Measurements from ENCODE around the gene IGFN1. TPM values are rescaled to one million over a fixed set of nuclear protein-coding genes. Genes with fewer than 3 reads are reported as not detected.
"Not testable (repeated sequence)": the region's sequence is repeated elsewhere in the genome, so short reads cannot be mapped to it uniquely, and the experiment has no call there.

The IGFN1 gene
- total RNA-seq, 2 donors from 2014 or later: not detected

- H3K27me3 ChIP-seq (replicated peaks; ENCODE audit: insufficient read depth): no peaks in the 10 kb centered on the region
- TF ChIP-seq CTCF (IDR thresholded peaks at IDR 0.05): no peak
- no peaks in the 10 kb centered on the region for H3K36me3 ChIP-seq
- H3K27ac ChIP-seq: no peak overlapping the region
- no peak for ATAC-seq (ENCODE audit: insufficient number of reproducible peaks, low FRiP score, low read depth)
- H3K4me3 ChIP-seq: no peak overlapping the region
- no peaks in the 10 kb centered on the region for H3K9me3 ChIP-seq
- peaks cover 9 to 18% of the 10 kb centered on the region in 2 donors for H3K4me1 ChIP-seq (ENCODE audit: control insufficient read depth in 1 of 2, low read depth in 2 of 2)
- DNase-seq (ENCODE audit: low spot score): no peak
Measured at GRCh38 chr1:201155354-201155753, 35.3 kb upstream of the IGFN1 start.

GRCh38 chr1:201156346-201156745, 34.3 kb upstream of the IGFN1 start:
- ATAC-seq (ENCODE audit: insufficient number of reproducible peaks, low FRiP score, low read depth): no peak
- Histone ChIP-seq H3K27ac (no peak overlapping the region), H3K9me3 (no peaks in the 10 kb centered on the region), H3K36me3 (no peaks in the 10 kb centered on the region), H3K4me1 (ENCODE audit: control insufficient read depth in 1 of 2, low read depth in 2 of 2) (peaks cover 9 to 18% of the 10 kb centered on the region in 2 donors), H3K4me3 (no peak overlapping the region), H3K27me3 (replicated peaks; ENCODE audit: insufficient read depth) (no peaks in the 10 kb centered on the region)
- no peak for TF ChIP-seq CTCF (IDR thresholded peaks at IDR 0.05)
- no peak for DNase-seq (ENCODE audit: low spot score)

GRCh38 chr1:201156819-201157218, 33.8 kb upstream of the IGFN1 start:
- no peaks in the 10 kb centered on the region for H3K27me3 ChIP-seq (replicated peaks; ENCODE audit: insufficient read depth)
- H3K27ac ChIP-seq: no peak overlapping the region
- no peak overlapping the region for H3K4me3 ChIP-seq
- no peak for DNase-seq (ENCODE audit: low spot score)
- ATAC-seq (ENCODE audit: insufficient number of reproducible peaks, low FRiP score, low read depth): no peak
- H3K36me3 ChIP-seq: no peaks in the 10 kb centered on the region
- no peaks in the 10 kb centered on the region for H3K9me3 ChIP-seq
- TF ChIP-seq CTCF (IDR thresholded peaks at IDR 0.05): no peak
- H3K4me1 ChIP-seq (ENCODE audit: control insufficient read depth in 1 of 2, low read depth in 2 of 2): peaks cover 9 to 18% of the 10 kb centered on the region in 2 donors

- peaks cover 9 to 13% of the 10 kb centered on the region in 2 donors for H3K4me1 ChIP-seq (ENCODE audit: control insufficient read depth in 1 of 2, low read depth in 2 of 2)
- no peak for ATAC-seq (ENCODE audit: insufficient number of reproducible peaks, low FRiP score, low read depth)
- no peaks in the 10 kb centered on the region for H3K36me3 ChIP-seq
- no peak overlapping the region for H3K27ac ChIP-seq
- H3K4me3 ChIP-seq: no peak overlapping the region
- H3K27me3 ChIP-seq (replicated peaks; ENCODE audit: insufficient read depth): no peaks in the 10 kb centered on the region
- no peak for TF ChIP-seq CTCF (IDR thresholded peaks at IDR 0.05)
- DNase-seq (ENCODE audit: low spot score): no peak
- H3K9me3 ChIP-seq: no peaks in the 10 kb centered on the region
Measured at GRCh38 chr1:201157949-201158348, 32.7 kb upstream of the IGFN1 start.

- ATAC-seq (ENCODE audit: insufficient number of reproducible peaks, low FRiP score, low read depth); DNase-seq (ENCODE audit: low spot score): not testable (repeated sequence)
Measured at GRCh38 chr1:201163036-201163435, 27.6 kb upstream of the IGFN1 start.

GRCh38 chr1:201163707-201164106, 26.9 kb upstream of the IGFN1 start:
- no peaks in the 10 kb centered on the region for H3K4me1 ChIP-seq (ENCODE audit: control insufficient read depth in 1 of 2, low read depth in 2 of 2)
- no peak overlapping the region for H3K4me3 ChIP-seq
- no peaks in the 10 kb centered on the region for H3K9me3 ChIP-seq
- H3K27ac ChIP-seq: no peak overlapping the region
- DNase-seq (ENCODE audit: low spot score) (no peak), ATAC-seq (ENCODE audit: insufficient number of reproducible peaks, low FRiP score, low read depth) (no peak)
- H3K36me3 ChIP-seq: no peaks in the 10 kb centered on the region
- no peak for TF ChIP-seq CTCF (IDR thresholded peaks at IDR 0.05)
- H3K27me3 ChIP-seq (replicated peaks; ENCODE audit: insufficient read depth): no peaks in the 10 kb centered on the region

More at GRCh38 chr1:201163036-201163435, 27.6 kb upstream of the IGFN1 start:
- not testable (repeated sequence) for H3K27me3 ChIP-seq (replicated peaks; ENCODE audit: insufficient read depth); H3K9me3 ChIP-seq; H3K27ac ChIP-seq; H3K4me1 ChIP-seq (ENCODE audit: control insufficient read depth in 1 of 2, low read depth in 2 of 2); H3K4me3 ChIP-seq; H3K36me3 ChIP-seq
